IMR-90 (cell line): ENCODE measurements around the gene DAAM2. TPM values are rescaled to one million over a fixed set of nuclear protein-coding genes. Genes with fewer than 3 reads are reported as not detected.

Source experiments
- ATAC-seq: fragments of 200-7000 bp; cut with Tn5 transposase; 2 replicates; pipeline ENCODE4 v1.9.1; 2020; ENCODE audit warnings: low read depth, mild to moderate bottlenecking, moderate library complexity
- BruUV-seq: library from RNA; stranded (reverse); fragments of 400-500 nt; replicated peaks from 2 replicates; lab custom pipeline; 2021; lab: Mats Ljungman, UMichigan
- CTCF ChIA-PET: fragments of 300-600 bp; formaldehyde crosslinking; extraction: SDS; loops from one replicate; lab custom pipeline; 2021; ENCODE audit warnings: antibody characterized with exemption; lab: Yijun Ruan, JAX
- POLR2A ChIA-PET: fragments of 300-600 bp; sonication (Branson Sonifier 250); formaldehyde crosslinking; loops from one replicate; lab custom pipeline; 2022; ENCODE audit warnings: antibody characterized with exemption; ENCODE audit not compliant: unreplicated experiment; lab: Charles Lee
- DNase-seq: peaks from one replicate; pipeline ENCODE4 v3.0.0; 2013
- H2AFZ ChIP-seq: replicated peaks from 2 replicates; pipeline ENCODE3; 2013; ENCODE audit warnings: low read length, mild to moderate bottlenecking; ENCODE audit not compliant: poor library complexity
- H2AK5ac ChIP-seq: 2 replicates; pipeline ENCODE4 v1.6.1; 2013; ENCODE audit warnings: low read depth, low read length, inconsistent platforms
- H2AK9ac ChIP-seq: replicated peaks from 2 replicates; pipeline ENCODE3; 2013; ENCODE audit warnings: mild to moderate bottlenecking, low read depth, low read length, moderate library complexity; ENCODE audit not compliant: poor library complexity
- H2BK120ac ChIP-seq: 2 replicates; pipeline ENCODE4 v1.6.1; 2013; ENCODE audit warnings: low read depth, low read length, inconsistent platforms
- H2BK15ac ChIP-seq: 3 replicates; pipeline ENCODE4 v1.6.1; 2013; ENCODE audit warnings: low read depth, low read length, inconsistent platforms
- H2BK20ac ChIP-seq: 2 replicates; pipeline ENCODE4 v1.6.1; 2013; ENCODE audit warnings: low read depth, mild to moderate bottlenecking, inconsistent platforms, low read length, moderate library complexity
- H2BK5ac ChIP-seq: 2 replicates; pipeline ENCODE4 v1.6.1; 2013; ENCODE audit warnings: mild to moderate bottlenecking, low read depth, low read length, inconsistent platforms; ENCODE audit not compliant: poor library complexity, severe bottlenecking
- H3K14ac ChIP-seq: replicated peaks from 2 replicates; pipeline ENCODE4 v1.6.1; 2013; ENCODE audit warnings: low read depth, low read length, inconsistent platforms
- H3K18ac ChIP-seq: 2 replicates; pipeline ENCODE4 v1.6.1; 2013; ENCODE audit warnings: low read depth, low read length, control low read depth
- H3K23ac ChIP-seq: 2 replicates; pipeline ENCODE4 v1.6.1; 2013; ENCODE audit warnings: low read depth, low read length, inconsistent platforms
- H3K27ac ChIP-seq: 2 replicates; pipeline ENCODE4 v1.5.1; 2013; ENCODE audit warnings: mild to moderate bottlenecking, control low read depth, low read length; ENCODE audit not compliant: insufficient read depth
- H3K27me3 ChIP-seq: 2 replicates; pipeline ENCODE4 v1.6.1; 2013; ENCODE audit warnings: low read length; ENCODE audit not compliant: control insufficient read depth, insufficient read depth
- H3K36me3 ChIP-seq: 2 replicates; pipeline ENCODE4 v1.6.1; 2013; ENCODE audit warnings: low read length, mixed read lengths; ENCODE audit not compliant: control insufficient read depth, insufficient read depth
- H3K4ac ChIP-seq: 2 replicates; pipeline ENCODE4 v1.6.1; 2013; ENCODE audit warnings: low read depth, low read length, inconsistent platforms
- H3K4me1 ChIP-seq: 2 replicates; pipeline ENCODE4 v1.6.1; 2013; ENCODE audit warnings: low read length, mixed read lengths; ENCODE audit not compliant: control insufficient read depth, insufficient read depth
- H3K4me2 ChIP-seq: 2 replicates; pipeline ENCODE4 v1.6.1; 2013; ENCODE audit warnings: low read depth, mild to moderate bottlenecking, control low read depth, low read length, moderate library complexity
- H3K4me3 ChIP-seq: 2 replicates; pipeline ENCODE4 v1.5.1; 2013; ENCODE audit warnings: low read depth, mild to moderate bottlenecking, control low read depth, low read length, moderate library complexity; ENCODE audit not compliant: insufficient read depth
- H3K56ac ChIP-seq: 2 replicates; pipeline ENCODE4 v1.6.1; 2013; ENCODE audit warnings: low read length, inconsistent platforms; ENCODE audit not compliant: insufficient read depth; ENCODE audit errors: extremely low read depth
- H3K79me1 ChIP-seq, 2 experiments: 2 replicates each; pipeline ENCODE4 v1.6.1; 2013; ENCODE audit warnings: low read length in 2 of 2, inconsistent platforms in 1 of 2, low read depth in 1 of 2
- H3K9ac ChIP-seq: 2 replicates; pipeline ENCODE4 v1.6.1; 2013; ENCODE audit warnings: low read depth, low read length, control low read depth
- H3K9me1 ChIP-seq: 2 replicates; pipeline ENCODE4 v1.6.1; 2013; ENCODE audit warnings: low read length, inconsistent platforms; ENCODE audit not compliant: insufficient read depth
- H3K9me3 ChIP-seq: 2 replicates; pipeline ENCODE4 v1.6.1; 2013; ENCODE audit warnings: low read length; ENCODE audit not compliant: control insufficient read depth, insufficient read depth
- H4K20me1 ChIP-seq: 2 replicates; pipeline ENCODE4 v1.6.1; 2013; ENCODE audit warnings: low read length, inconsistent platforms; ENCODE audit not compliant: insufficient read depth
- H4K5ac ChIP-seq: 2 replicates; pipeline ENCODE4 v1.6.1; 2013; ENCODE audit warnings: mild to moderate bottlenecking, low read depth, low read length, control low read depth
- H4K8ac ChIP-seq, 2 experiments: 2 replicates each; pipeline ENCODE4 v1.6.1; 2013; ENCODE audit warnings: low read depth in 2 of 2, low read length in 2 of 2, control low read depth in 1 of 2, inconsistent platforms in 1 of 2
- H4K91ac ChIP-seq: 2 replicates; pipeline ENCODE4 v1.6.1; 2013; ENCODE audit warnings: low read depth, low read length, inconsistent platforms; ENCODE audit not compliant: insufficient read depth
- BHLHE40 ChIP-seq: fragments of 150-350 bp; IDR thresholded peaks from 2 replicates; pipeline ENCODE4 v1.6.1; 2016; ENCODE audit warnings: mild to moderate bottlenecking, low read depth, low read length
- CEBPB ChIP-seq: IDR thresholded peaks from 2 replicates; pipeline ENCODE4 v1.6.1; 2012; ENCODE audit warnings: low read depth, low read length, improper control_type of control experiment
- CHD1 ChIP-seq: IDR thresholded peaks from 2 replicates; pipeline ENCODE4 v1.6.1; 2012; ENCODE audit warnings: low read depth, low read length, improper control_type of control experiment
- CTCF ChIP-seq: conservative IDR thresholded peaks from 2 replicates; pipeline ENCODE4 v1.5.1; 2012; ENCODE audit warnings: mild to moderate bottlenecking, low read depth, low read length, improper control_type of control experiment
- ELK1 ChIP-seq: fragments of 150-350 bp; IDR thresholded peaks from 2 replicates; pipeline ENCODE4 v1.6.1; 2016; ENCODE audit warnings: low read depth, mild to moderate bottlenecking, low read length, moderate library complexity, borderline replicate concordance
- FOS ChIP-seq: fragments of 150-350 bp; IDR thresholded peaks from 2 replicates; pipeline ENCODE4 v1.6.1; 2016; ENCODE audit warnings: low read depth, low read length
- MAFK ChIP-seq: IDR thresholded peaks from 2 replicates; pipeline ENCODE4 v1.6.1; 2012; ENCODE audit warnings: low read depth, low read length, improper control_type of control experiment
- MAZ ChIP-seq: IDR thresholded peaks from 2 replicates; pipeline ENCODE4 v1.6.1; 2012; ENCODE audit warnings: low read depth, mild to moderate bottlenecking, low read length, improper control_type of control experiment, moderate library complexity, borderline replicate concordance
- MXI1 ChIP-seq: IDR thresholded peaks from 2 replicates; pipeline ENCODE4 v1.6.1; 2012; ENCODE audit warnings: low read depth, mild to moderate bottlenecking, low read length, moderate library complexity, borderline replicate concordance
- NFE2L2 ChIP-seq: fragments of 150-350 bp; IDR thresholded peaks from 2 replicates; pipeline ENCODE4 v1.6.1; 2016; ENCODE audit warnings: low read depth, mild to moderate bottlenecking, low read length
- POLR2A ChIP-seq: IDR thresholded peaks from 2 replicates; pipeline ENCODE4 v1.6.1; 2012; ENCODE audit warnings: mild to moderate bottlenecking, low read depth, low read length
- RAD21 ChIP-seq: IDR thresholded peaks from 2 replicates; pipeline ENCODE4 v1.6.1; 2012; ENCODE audit warnings: low read length, improper control_type of control experiment
- RCOR1 ChIP-seq: IDR thresholded peaks from 2 replicates; pipeline ENCODE4 v1.6.1; 2012; ENCODE audit warnings: mild to moderate bottlenecking, low read length, improper control_type of control experiment; ENCODE audit not compliant: insufficient replicate concordance
- RFX5 ChIP-seq: IDR thresholded peaks from 2 replicates; pipeline ENCODE4 v1.8.0; 2012; ENCODE audit warnings: low read depth, mild to moderate bottlenecking, low read length, moderate library complexity
- SMC3 ChIP-seq: fragments of 150-350 bp; IDR thresholded peaks from 2 replicates; pipeline ENCODE4 v1.6.1; 2016; ENCODE audit warnings: low read depth, mild to moderate bottlenecking, antibody characterized with exemption, low read length, moderate library complexity
- WGBS, 2 experiments: methylation state at CpG; one replicate each; pipeline versions ENCODE4 v1.1.5 to v1.1.7; 2013; ENCODE audit warnings: missing lambda C conversion rate in 2 of 2; ENCODE audit not compliant: insufficient read length in 1 of 2; ENCODE audit errors: extremely low coverage in 2 of 2; 5-methylcytosine and 5-hydroxymethylcytosine counted together
- dilution Hi-C: fragments of 300-500 bp; cut with HindIII; formaldehyde crosslinking; loops from one replicate; pipeline ENCODE4 v1.14.3; 2018; ENCODE audit warnings: low sequenced_read_pairs; ENCODE audit not compliant: unreplicated experiment
- in situ Hi-C: fragments of 300-500 bp; cut with MboI; formaldehyde crosslinking; loops from 3 replicates; pipeline ENCODE4 v1.14.3; 2019; ENCODE audit warnings: low sequenced_read_pairs, inconsistent platforms, mixed read lengths
- intact Hi-C: fragments of 100-400 bp; cut with micrococcal nuclease; formaldehyde crosslinking; loops from 2 replicates; pipeline ENCODE4 v1.10.0; 2022
- polyA plus RNA-seq, 3 experiments: library from polyadenylated mRNA; depleted of rRNA; stranded (reverse); fragments of >200 nt; gene quantifications; 2 replicates each; pipeline ENCODE4 v1.2.3, GENCODE V29; 2012; ENCODE audit warnings: low replicate concordance in 1 of 3
- total RNA-seq: library from RNA; depleted of rRNA; stranded (reverse); fragments of >200 nt; gene quantifications from 2 replicates; pipeline ENCODE4 v1.2.3, GENCODE V29; 2012
- TF ChIP-seq, protein P1 (sequence below): fragments of 150-350 bp; IDR thresholded peaks from 2 replicates; pipeline ENCODE4 v1.6.1; 2017; ENCODE audit warnings: mild to moderate bottlenecking, antibody characterized with exemption, low read length, low read depth

DAAM2 gene
- total and polyA plus RNA-seq, 2 of the 4 experiments (the other 2 are of a cell fraction): 11.2 to 12.9 TPM

GRCh38 chr6:39909701-39910100 is 117.5 kb downstream of the DAAM2 start:
- Histone ChIP-seq H4K5ac (no peak overlapping the region), H4K8ac (no peak overlapping the region), H3K18ac (no peak overlapping the region), H2BK15ac (no peak overlapping the region), H3K27me3 (no peaks in the 10 kb centered on the region), H3K9ac (no peak overlapping the region), H3K4me1 (no peaks in the 10 kb centered on the region), H2AK5ac (no peak overlapping the region), H3K9me3 (no peaks in the 10 kb centered on the region), H3K14ac (no peak overlapping the region), H2AFZ (no peak overlapping the region), H3K4me3 (no peak overlapping the region), H3K4me2 (no peak overlapping the region), H2BK20ac (no peak overlapping the region), H2AK9ac (no peak overlapping the region), H3K56ac (no peak overlapping the region), H4K20me1 (no peaks in the 10 kb centered on the region), H3K9me1 (peaks cover 6% of the 10 kb centered on the region; the same call in 1 of the 2 replicates), H2BK5ac (no peak overlapping the region), H3K4ac (no peak overlapping the region), H2BK120ac (no peak overlapping the region), H3K79me1 (no peaks in the 10 kb centered on the region), H3K36me3 (peaks cover 34% of the 10 kb centered on the region), H3K27ac (no peak overlapping the region), H4K91ac (no peak overlapping the region), H3K23ac (no peak overlapping the region)
- in situ Hi-C loops (no loop called here), dilution Hi-C loops (no loop called here), intact Hi-C loops (loop anchor here (10.0 kb wide), 1 partner anchor 395 kb away; no protein-coding TSS in a partner anchor)
- DNase-seq (no peak), ATAC-seq (no peak)
- ChIA-PET CTCF (no interaction called here), POLR2A (no interaction called here)
- 100% methylated on average over 3 of the region's 5 CpGs; no CpG with 5 or more reads in 1 of the 2 experiments for WGBS, 2 experiments
- BruUV-seq: no TSS peak
- TF ChIP-seq, protein P1, sequence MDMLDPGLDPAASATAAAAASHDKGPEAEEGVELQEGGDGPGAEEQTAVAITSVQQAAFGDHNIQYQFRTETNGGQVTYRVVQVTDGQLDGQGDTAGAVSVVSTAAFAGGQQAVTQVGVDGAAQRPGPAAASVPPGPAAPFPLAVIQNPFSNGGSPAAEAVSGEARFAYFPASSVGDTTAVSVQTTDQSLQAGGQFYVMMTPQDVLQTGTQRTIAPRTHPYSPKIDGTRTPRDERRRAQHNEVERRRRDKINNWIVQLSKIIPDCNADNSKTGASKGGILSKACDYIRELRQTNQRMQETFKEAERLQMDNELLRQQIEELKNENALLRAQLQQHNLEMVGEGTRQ: no peak
- TF ChIP-seq CTCF: no peak
- TF ChIP-seq RAD21: no peak
- no peak for TF ChIP-seq CHD1
- no peak for TF ChIP-seq BHLHE40
- TF ChIP-seq ELK1: no peak
- no peak for TF ChIP-seq MAZ
- TF ChIP-seq RCOR1: no peak
- no peak for TF ChIP-seq FOS
- no peak for TF ChIP-seq RFX5
- TF ChIP-seq NFE2L2: no peak
- TF ChIP-seq CEBPB: no peak
- TF ChIP-seq POLR2A: no peak
- no peak for TF ChIP-seq MAFK
- TF ChIP-seq SMC3: no peak
- no peak for TF ChIP-seq MXI1
